Measurements from ENCODE around the gene SPATA2L.
A peak's percentile ranks its signal among the peaks of the same experiment; 100 is the strongest.

Gene SPATA2L

DNA sequence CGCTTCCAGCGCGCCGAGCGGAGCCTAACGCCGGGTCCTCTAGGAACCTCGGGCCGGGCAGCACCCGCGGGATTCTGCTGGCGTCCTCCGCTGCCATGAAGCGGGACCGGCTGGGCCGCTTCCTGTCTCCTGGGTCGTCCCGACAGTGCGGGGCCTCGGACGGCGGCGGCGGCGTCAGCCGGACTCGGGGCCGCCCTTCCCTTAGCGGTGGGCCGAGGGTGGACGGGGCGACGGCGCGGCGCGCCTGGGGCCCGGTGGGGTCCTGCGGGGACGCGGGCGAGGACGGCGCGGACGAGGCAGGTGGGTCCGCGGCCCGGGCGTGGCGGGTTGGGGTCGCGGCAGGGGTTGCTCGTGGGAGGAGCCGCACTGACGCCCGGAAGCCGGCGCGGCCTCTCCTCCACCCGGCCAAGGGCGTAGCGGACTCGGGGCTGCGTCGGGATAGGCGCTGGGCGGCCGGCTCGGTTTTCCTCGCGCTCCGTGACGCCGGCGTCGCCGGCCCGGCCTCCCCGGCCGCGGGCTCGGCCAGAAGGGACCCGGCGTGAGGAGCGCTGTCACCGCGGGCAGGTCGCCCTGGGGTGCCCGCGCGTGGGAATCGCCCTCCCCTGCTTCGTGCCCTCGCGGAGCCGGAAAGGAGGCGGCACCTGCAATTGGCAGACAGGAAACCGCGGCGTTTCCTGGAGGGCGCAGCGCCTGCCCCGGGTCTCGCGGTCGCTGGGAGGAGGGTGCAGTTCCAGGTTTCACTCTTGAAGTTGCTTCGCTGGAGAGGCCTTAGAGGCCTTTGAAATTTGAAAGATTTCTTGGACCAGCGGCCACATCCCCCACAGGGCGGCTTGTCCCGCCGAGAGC lies 20.3 kb upstream of the SPATA2L start:
- DNase-seq (ENCODE audit: low read depth in 2 of 2), result peak; percentile 55 to 76
- TF ChIP-seq CTCF (IDR thresholded peaks at IDR 0.05; ENCODE audit: low read depth, low read length), result no peak
- peak overlapping the region; percentile 73 to 76 for H3K4me3 ChIP-seq (replicated peaks in 1 of 2; ENCODE audit: low read depth in 2 of 2, low read length in 2 of 2)

DNA sequence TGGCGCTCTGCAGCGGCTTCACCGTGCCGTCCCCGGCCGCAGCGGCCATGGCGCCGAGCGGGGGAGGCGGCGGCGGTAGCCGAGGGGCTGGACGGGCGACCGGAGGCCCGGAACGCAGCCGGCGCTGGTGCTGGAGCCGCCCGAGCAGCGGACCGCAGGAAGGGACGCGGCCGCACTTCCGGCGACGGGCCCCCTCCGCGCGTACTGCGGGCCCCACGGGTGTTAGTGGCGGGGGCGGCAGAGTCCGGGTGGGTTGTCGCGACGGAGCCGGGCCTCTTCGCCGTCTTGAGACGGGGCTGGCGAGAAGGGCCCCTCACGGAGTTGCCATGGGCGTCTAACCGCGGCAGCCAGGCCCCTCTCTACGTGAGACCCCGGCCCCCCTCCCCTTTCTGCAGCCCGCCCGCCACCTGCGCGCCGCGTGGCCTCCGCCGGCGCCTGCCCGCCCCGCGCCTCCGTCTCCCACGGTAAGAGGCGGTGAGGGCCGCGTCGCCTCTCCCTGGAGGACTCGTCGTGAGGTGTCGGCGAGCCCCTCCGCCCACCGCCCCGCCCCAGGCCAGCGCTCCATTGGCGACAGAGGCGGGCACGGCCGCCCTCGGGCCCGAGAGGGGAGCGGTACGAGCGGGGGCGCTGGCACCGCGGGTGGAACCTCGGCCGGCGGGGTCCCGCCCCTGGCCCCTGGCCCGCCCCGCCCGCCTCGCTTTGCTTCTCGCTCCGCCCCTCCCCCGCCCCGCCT lies 19.5 kb upstream of the SPATA2L start, which contains the start of the genes VPS9D1 and ZNF276:
TSS of gene VPS9D1 (minus strand) at position 86 of the 733 bp plus-strand sequence. CDS start at position 49, 37 bp downstream.
TSS of gene ZNF276 (plus strand) at position 725 of the 733 bp plus-strand sequence. CDS start 104 bp downstream, outside the sequence.
- TF ChIP-seq CTCF (IDR thresholded peaks at IDR 0.05; ENCODE audit: low read depth, low read length), result no peak
- H3K4me3 ChIP-seq (replicated peaks in 1 of 2; ENCODE audit: low read depth in 2 of 2, low read length in 2 of 2), result peak within 1 kb of the TSS; percentile 73 to 76
- peak; percentile 76 to 82 for DNase-seq (ENCODE audit: low read depth in 2 of 2)

DNA sequence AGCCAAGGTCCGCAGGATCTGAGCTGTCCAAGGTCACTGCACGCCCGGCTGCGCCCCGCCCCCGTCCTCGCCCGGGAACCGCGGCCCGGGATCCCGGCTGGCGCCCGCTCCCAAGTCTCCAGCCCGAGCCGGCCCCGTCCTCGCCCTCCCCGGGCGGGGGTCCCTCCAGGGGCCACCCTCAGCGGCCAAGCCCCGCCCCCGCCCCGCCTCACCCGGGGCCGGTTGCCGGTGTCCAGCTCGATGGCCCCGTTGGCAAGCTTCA lies 19.0 kb upstream of the SPATA2L start:
- H3K4me3 ChIP-seq (replicated peaks in 1 of 2; ENCODE audit: low read depth in 2 of 2, low read length in 2 of 2), result peak overlapping the region; percentile 73 to 76
- no peak for TF ChIP-seq CTCF (IDR thresholded peaks at IDR 0.05; ENCODE audit: low read depth, low read length)
- DNase-seq (ENCODE audit: low read depth in 2 of 2), result no peak

GRCh38 chr16:89717688-89718505 lies 16.4 kb upstream of the SPATA2L start:
- DNase-seq (ENCODE audit: low read depth in 2 of 2), result no peak
- no peak overlapping the region for H3K4me3 ChIP-seq (replicated peaks in 1 of 2; ENCODE audit: low read depth in 2 of 2, low read length in 2 of 2)
- no peak for TF ChIP-seq CTCF (IDR thresholded peaks at IDR 0.05; ENCODE audit: low read depth, low read length)

DNA sequence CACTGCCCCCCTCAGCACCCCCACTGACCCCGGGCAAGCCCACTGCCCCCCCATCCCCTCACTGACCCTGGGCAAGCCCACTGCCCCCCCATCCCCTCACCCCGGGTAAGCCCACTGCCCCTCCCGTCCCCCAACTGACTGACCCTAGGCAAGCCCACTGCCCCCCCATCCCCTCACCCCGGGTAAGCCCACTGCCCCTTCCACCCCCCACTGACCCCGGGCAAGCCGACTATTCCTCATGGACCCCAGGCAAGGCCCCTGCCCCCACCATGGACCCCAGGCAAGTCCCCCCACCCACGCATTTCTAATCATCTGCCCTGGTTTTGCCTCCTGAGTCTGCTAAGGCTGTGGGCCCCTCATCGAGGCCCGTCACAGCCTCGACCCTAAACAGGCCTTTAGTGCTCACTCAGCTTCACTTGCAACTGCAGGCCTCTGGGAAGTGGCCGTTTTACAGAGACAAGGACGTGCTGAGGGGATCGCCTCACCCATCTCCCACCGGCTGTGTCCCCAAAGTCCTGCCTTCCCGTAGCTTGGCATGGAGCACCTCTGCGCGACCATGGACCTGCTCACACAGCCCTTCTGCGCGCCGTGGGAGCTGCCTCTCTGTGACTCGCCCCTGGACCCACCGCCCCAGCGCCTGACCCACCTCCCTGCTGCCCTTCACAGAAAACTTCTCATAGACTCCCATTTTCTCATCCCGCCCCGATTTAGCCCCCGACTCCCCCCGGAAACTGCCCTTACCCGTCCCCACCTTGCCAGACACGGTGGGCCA lies 15.6 kb upstream of the SPATA2L start:
- DNase-seq (ENCODE audit: low read depth in 2 of 2), result no peak
- no peak overlapping the region for H3K4me3 ChIP-seq (replicated peaks in 1 of 2; ENCODE audit: low read depth in 2 of 2, low read length in 2 of 2)
- TF ChIP-seq CTCF (IDR thresholded peaks at IDR 0.05; ENCODE audit: low read depth, low read length), result no peak

DNA sequence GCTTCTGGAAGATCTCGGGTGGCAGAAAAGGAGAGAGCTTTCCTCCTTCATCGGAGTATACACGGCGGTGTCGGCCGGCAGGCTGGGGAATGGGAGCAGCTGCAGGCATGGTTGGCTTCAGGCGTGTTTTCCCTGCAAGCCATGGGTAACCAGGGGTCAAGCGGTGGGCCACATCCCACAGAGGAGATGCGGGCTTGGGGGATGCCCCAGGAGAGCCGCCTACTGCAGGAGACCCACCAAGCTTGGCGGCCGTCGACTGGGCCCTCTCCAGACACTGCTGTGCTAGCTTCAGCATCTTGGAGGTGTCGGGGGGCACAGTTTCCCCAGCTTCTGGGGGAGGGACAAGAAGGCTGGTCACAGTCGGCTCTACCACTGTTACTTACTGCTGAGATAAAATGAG lies 15.0 kb upstream of the SPATA2L start:
- no peak overlapping the region for H3K4me3 ChIP-seq (replicated peaks in 1 of 2; ENCODE audit: low read depth in 2 of 2, low read length in 2 of 2)
- no peak for TF ChIP-seq CTCF (IDR thresholded peaks at IDR 0.05; ENCODE audit: low read depth, low read length)
- no peak for DNase-seq (ENCODE audit: low read depth in 2 of 2)

Measured in cardiac fibroblast (primary cell).